GM12865 (cell line): ENCODE data around the gene RNF225.
"Not testable (repeated sequence)": the region's sequence is repeated elsewhere in the genome, so short reads cannot be mapped to it uniquely, and the experiment has no call there.

ENCODE experiments used
- DNase-seq: peaks from one replicate; pipeline ENCODE4 v3.0.0; 2010; ENCODE audit warnings: low read depth
- H3K4me3 ChIP-seq: 2 replicates; pipeline ENCODE4 v1.5.1; 2011; ENCODE audit warnings: mild to moderate bottlenecking, low read depth, low read length, control low read depth
- CTCF ChIP-seq: IDR thresholded peaks from 2 replicates; pipeline ENCODE4 v1.5.1; 2011; ENCODE audit warnings: low read length, control low read depth, low read depth, inconsistent platforms; ENCODE audit not compliant: insufficient read depth; ENCODE audit errors: missing control alignments

RNF225 gene

GRCh38 chr19:58434217-58434616 is 38.8 kb downstream of the RNF225 start:
- DNase-seq, result no peak
- H3K4me3 ChIP-seq, result no peak overlapping the region
- TF ChIP-seq CTCF, result no peak

GRCh38 chr19:58439576-58440554 is 44.4 kb downstream of the RNF225 start, which contains the start of gene ZNF132:
ZNF132 (minus strand) TSS chr19:58440153; CDS start chr19:58439821, 332 bp downstream.
- peak within 1 kb of the TSS; percentile 89 for H3K4me3 ChIP-seq
- DNase-seq, result peak; percentile 99
- TF ChIP-seq CTCF, result no peak

- no peak for TF ChIP-seq CTCF
- no peak for DNase-seq
- peak overlapping the region; percentile 89 for H3K4me3 ChIP-seq
Measured at GRCh38 chr19:58440556-58440955, 45.1 kb downstream of the RNF225 start.

- not testable (repeated sequence) for DNase-seq, H3K4me3 ChIP-seq
Measured at GRCh38 chr19:58442986-58443385, 47.5 kb downstream of the RNF225 start.
